ENCODE results near the gene SYTL3.

DNA sequence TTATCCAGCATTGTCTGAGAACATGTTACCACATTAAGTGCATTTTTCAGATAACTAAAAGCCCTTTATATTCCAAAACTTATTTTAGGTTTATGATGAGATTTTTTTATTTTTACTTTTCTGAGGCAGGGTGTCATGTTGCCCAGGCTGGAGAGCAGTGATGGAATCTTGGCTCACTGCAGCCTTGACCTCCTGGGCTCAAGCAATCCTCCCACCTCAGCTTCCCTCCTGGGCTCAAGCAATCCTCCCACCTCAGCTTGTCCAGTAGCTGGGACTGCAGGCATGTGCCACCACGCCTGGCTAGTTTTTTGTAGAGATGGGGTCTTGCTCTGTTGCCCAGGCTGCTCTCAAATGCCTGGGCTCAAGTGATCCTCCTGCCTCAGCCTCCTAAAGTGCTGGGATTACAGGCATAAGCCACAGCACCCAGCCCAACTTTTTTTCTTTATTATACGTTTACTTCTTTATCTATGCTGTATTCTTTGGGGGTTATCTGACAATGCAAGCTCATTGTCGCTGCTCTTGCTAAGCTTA lies 11.5 kb upstream of the SYTL3 start:
- TF ChIP-seq, protein P1, sequence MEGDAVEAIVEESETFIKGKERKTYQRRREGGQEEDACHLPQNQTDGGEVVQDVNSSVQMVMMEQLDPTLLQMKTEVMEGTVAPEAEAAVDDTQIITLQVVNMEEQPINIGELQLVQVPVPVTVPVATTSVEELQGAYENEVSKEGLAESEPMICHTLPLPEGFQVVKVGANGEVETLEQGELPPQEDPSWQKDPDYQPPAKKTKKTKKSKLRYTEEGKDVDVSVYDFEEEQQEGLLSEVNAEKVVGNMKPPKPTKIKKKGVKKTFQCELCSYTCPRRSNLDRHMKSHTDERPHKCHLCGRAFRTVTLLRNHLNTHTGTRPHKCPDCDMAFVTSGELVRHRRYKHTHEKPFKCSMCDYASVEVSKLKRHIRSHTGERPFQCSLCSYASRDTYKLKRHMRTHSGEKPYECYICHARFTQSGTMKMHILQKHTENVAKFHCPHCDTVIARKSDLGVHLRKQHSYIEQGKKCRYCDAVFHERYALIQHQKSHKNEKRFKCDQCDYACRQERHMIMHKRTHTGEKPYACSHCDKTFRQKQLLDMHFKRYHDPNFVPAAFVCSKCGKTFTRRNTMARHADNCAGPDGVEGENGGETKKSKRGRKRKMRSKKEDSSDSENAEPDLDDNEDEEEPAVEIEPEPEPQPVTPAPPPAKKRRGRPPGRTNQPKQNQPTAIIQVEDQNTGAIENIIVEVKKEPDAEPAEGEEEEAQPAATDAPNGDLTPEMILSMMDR (IDR thresholded peaks at IDR 0.05): no peak
- no peak for TF ChIP-seq POLR2A (IDR thresholded peaks at IDR 0.05)
